WTC11 (cell line): Measurements from ENCODE around the gene CA5A. TPM values are rescaled to one million over a fixed set of nuclear protein-coding genes. Genes with fewer than 3 reads are reported as not detected.
"Not testable (repeated sequence)": the region's sequence is repeated elsewhere in the genome, so short reads cannot be mapped to it uniquely, and the experiment has no call there.

Experiments used
- ATAC-seq: fragments of 200-7000 bp; cut with Tn5 transposase; 2 replicates; pipeline ENCODE4 v1.10.0; 2021; ENCODE audit warnings: mild to moderate bottlenecking, moderate library complexity
- Bru-seq: library from RNA; stranded (reverse); fragments of 400-500 nt; gene quantifications from one replicate; lab custom pipeline; 2021; lab: Mats Ljungman, UMichigan
- CTCF ChIA-PET: fragments of 300-600 bp; sonication (Branson Sonifier 250); formaldehyde crosslinking; loops from one replicate; lab custom pipeline; 2021; ENCODE audit warnings: antibody characterized with exemption; lab: Charles Lee
- POLR2A ChIA-PET: fragments of 350-600 bp; sonication (Branson Sonifier 250); formaldehyde crosslinking; loops from one replicate; lab custom pipeline; 2021; ENCODE audit warnings: antibody characterized with exemption; lab: Charles Lee
- DNase-seq: peaks from one replicate; pipeline ENCODE4 v3.0.0; 2021; ENCODE audit warnings: low spot score
- H3K27ac Mint-ChIP-seq: 2 replicates; pipeline ENCODE4 v1.8.0; 2021; ENCODE audit warnings: mixed read lengths
- H3K27me3 Mint-ChIP-seq: 2 replicates; pipeline ENCODE4 v1.8.0; 2021; ENCODE audit warnings: low read depth, mild to moderate bottlenecking, moderate library complexity, mixed read lengths
- H3K36me3 Mint-ChIP-seq: 2 replicates; pipeline ENCODE4 v1.8.0; 2021; ENCODE audit warnings: mixed read lengths
- H3K4me1 Mint-ChIP-seq: 2 replicates; pipeline ENCODE4 v1.8.0; 2022; ENCODE audit warnings: mixed read lengths
- H3K4me3 Mint-ChIP-seq: 2 replicates; pipeline ENCODE4 v1.8.0; 2021; ENCODE audit warnings: mild to moderate bottlenecking, moderate library complexity, mixed read lengths
- H3K9me3 Mint-ChIP-seq: 2 replicates; pipeline ENCODE4 v1.8.0; 2021; ENCODE audit warnings: mixed read lengths
- ATF3 ChIP-seq: sonication (generic); formaldehyde crosslinking; conservative IDR thresholded peaks from 2 replicates; pipeline ENCODE4 v1.8.1; 2022; ENCODE audit warnings: mild to moderate bottlenecking, missing genetic modification reagents
- ESRRA ChIP-seq: sonication (generic); formaldehyde crosslinking; IDR thresholded peaks from 2 replicates; pipeline ENCODE4 v1.8.1; 2022; ENCODE audit warnings: mild to moderate bottlenecking, missing genetic modification reagents, borderline replicate concordance
- FOXP4 ChIP-seq: sonication (generic); formaldehyde crosslinking; IDR thresholded peaks from 2 replicates; pipeline ENCODE4 v1.8.0; 2022; ENCODE audit warnings: mild to moderate bottlenecking, missing genetic modification reagents
- IRF1 ChIP-seq: sonication (generic); formaldehyde crosslinking; IDR thresholded peaks from 2 replicates; pipeline ENCODE4 v1.8.0; 2023; ENCODE audit warnings: missing genetic modification reagents
- MXD4 ChIP-seq: fragments of 250-450 bp; sonication (Bioruptor Pico); IDR thresholded peaks from 2 replicates; pipeline ENCODE4 v1.8.0; 2021; ENCODE audit warnings: mild to moderate bottlenecking, moderate library complexity, borderline replicate concordance
- NFYB ChIP-seq: sonication (generic); formaldehyde crosslinking; conservative IDR thresholded peaks from 2 replicates; pipeline ENCODE4 v1.8.0; 2022; ENCODE audit warnings: low read depth, missing genetic modification reagents
- NR1H2 ChIP-seq: sonication (generic); formaldehyde crosslinking; IDR thresholded peaks from 2 replicates; pipeline ENCODE4 v1.9.0; 2021; ENCODE audit warnings: mild to moderate bottlenecking, moderate library complexity, missing genetic modification reagents
- OVOL2 ChIP-seq: fragments of 250-450 bp; sonication (Bioruptor Pico); IDR thresholded peaks from 2 replicates; pipeline ENCODE4 v1.9.0; 2021; ENCODE audit warnings: mild to moderate bottlenecking, borderline replicate concordance
- SMAD3 ChIP-seq: sonication (generic); formaldehyde crosslinking; IDR thresholded peaks from 2 replicates; pipeline ENCODE4 v1.8.0; 2022; ENCODE audit warnings: missing genetic modification reagents, mild to moderate bottlenecking, borderline replicate concordance
- SOX15 ChIP-seq: fragments of 250-450 bp; sonication (Bioruptor Pico); IDR thresholded peaks from 2 replicates; pipeline ENCODE4 v1.9.0; 2021; ENCODE audit warnings: mild to moderate bottlenecking
- STAT6 ChIP-seq: sonication (generic); formaldehyde crosslinking; conservative IDR thresholded peaks from 2 replicates; pipeline ENCODE4 v1.8.1; 2023; ENCODE audit warnings: mild to moderate bottlenecking, low read depth, missing genetic modification reagents, moderate library complexity
- USF2 ChIP-seq: sonication (generic); formaldehyde crosslinking; IDR thresholded peaks from 2 replicates; pipeline ENCODE4 v1.8.1; 2023; ENCODE audit warnings: mild to moderate bottlenecking, missing genetic modification reagents, moderate library complexity
- ZNF219 ChIP-seq: sonication (generic); formaldehyde crosslinking; IDR thresholded peaks from 2 replicates; pipeline ENCODE4 v1.8.0; 2023; ENCODE audit warnings: missing genetic modification reagents, mild to moderate bottlenecking, borderline replicate concordance
- long read RNA-seq, 3 experiments: library from RNA in 1 of 3; library from capped mRNA in 1 of 3; library from polyadenylated mRNA in 1 of 3; unstranded in 2 of 3; stranded (forward) in 1 of 3; transcript quantifications; one replicate each; pipeline ENCODE4 v2.0.0, GENCODE V29; 2021
- total RNA-seq: library from RNA; stranded (reverse); gene quantifications from 3 replicates; pipeline ENCODE4 v1.2.3, GENCODE V29; 2021
- TF ChIP-seq, protein P1 (sequence below): fragments of 250-450 bp; sonication (Bioruptor Pico); IDR thresholded peaks from 2 replicates; pipeline ENCODE4 v1.8.0; 2021; ENCODE audit warnings: mild to moderate bottlenecking
- TF ChIP-seq, protein P2 (sequence below): sonication (generic); formaldehyde crosslinking; IDR thresholded peaks from 2 replicates; pipeline ENCODE4 v1.8.0; 2022; ENCODE audit warnings: mild to moderate bottlenecking, missing genetic modification reagents
- TF ChIP-seq, protein P3 (sequence below): fragments of 250-450 bp; sonication (Bioruptor Pico); IDR thresholded peaks from 2 replicates; pipeline ENCODE4 v1.9.0; 2021; ENCODE audit warnings: mild to moderate bottlenecking
- TF ChIP-seq, protein P4 (sequence below): sonication (generic); formaldehyde crosslinking; IDR thresholded peaks from 2 replicates; pipeline ENCODE4 v1.8.1; 2023; ENCODE audit warnings: mild to moderate bottlenecking, missing genetic modification reagents

CA5A gene
- total RNA-seq (not detected in 3 replicates), Bru-seq, nascent RNA (percentile 1 among the genes with signal in this experiment)
- long read RNA-seq, experiment 1: 0 reads
- long read RNA-seq, experiment 2: 0 reads
- long read RNA-seq, experiment 3: 0 reads

- Mint-ChIP-seq H3K9me3 (peaks cover 9% of the 10 kb centered on the region), H3K36me3 (no peaks in the 10 kb centered on the region), H3K4me1 (no peaks in the 10 kb centered on the region), H3K4me3 (no peak within 1 kb of the TSS), H3K27ac (no peak within 1 kb of the TSS), H3K27me3 (no peaks in the 10 kb centered on the region)
- no peak for DNase-seq
- CTCF ChIA-PET: interaction anchor here (1.7 kb wide), 1 partner anchor 20 kb away, joined by 5 read pairs; no protein-coding TSS in a partner anchor
- POLR2A ChIA-PET: no interaction called here
- no peak for ATAC-seq
- TF ChIP-seq OVOL2 (CRISPR knock-in tag) (no peak), SMAD3 (no peak), STAT6 (no peak), FOXP4 (no peak)
Observed at GRCh38 chr16:87936375-87937230, at the start of gene CA5A. TSS of gene CA5A (minus strand) at chr16:87936529. CDS start at chr16:87936450, 79 bp downstream.

DNA sequence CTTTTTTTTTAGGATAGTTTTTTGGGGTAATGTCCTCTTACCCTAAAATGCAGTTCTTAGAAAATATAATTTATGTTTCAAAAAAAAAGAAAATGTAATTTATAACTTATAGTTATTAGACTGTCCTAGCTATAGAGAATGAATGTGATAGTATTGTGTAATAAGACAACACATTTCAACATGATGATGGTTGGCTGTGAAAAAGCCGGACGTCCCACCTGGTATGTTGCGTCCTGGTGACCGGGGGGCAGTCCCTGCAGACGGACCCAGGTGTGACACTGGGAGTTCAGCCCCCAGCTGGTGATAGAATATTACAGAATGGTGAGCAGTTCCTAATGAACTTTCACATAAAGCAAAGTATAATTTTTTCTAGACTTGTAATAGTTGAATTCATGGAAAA lies 49.2 kb upstream of the CA5A start:
- H3K4me3 Mint-ChIP-seq, CTCF ChIA-PET, DNase-seq, H3K9me3 Mint-ChIP-seq, POLR2A ChIA-PET, H3K27me3 Mint-ChIP-seq, H3K27ac Mint-ChIP-seq, ATAC-seq: not testable (repeated sequence)
- Mint-ChIP-seq H3K36me3 (peaks cover 34% of the 10 kb centered on the region), H3K4me1 (peaks cover 16% of the 10 kb centered on the region)

GRCh38 chr16:87984632-87985267 lies 48.4 kb upstream of the CA5A start:
- Mint-ChIP-seq H3K36me3 (peaks cover 31% of the 10 kb centered on the region), H3K9me3 (no peaks in the 10 kb centered on the region), H3K4me1 (peaks cover 16% of the 10 kb centered on the region), H3K4me3 (no peak overlapping the region), H3K27me3 (no peaks in the 10 kb centered on the region), H3K27ac (peak overlapping the region; percentile 5; the same call in 1 of the 2 replicates)
- TF ChIP-seq, protein P1, sequence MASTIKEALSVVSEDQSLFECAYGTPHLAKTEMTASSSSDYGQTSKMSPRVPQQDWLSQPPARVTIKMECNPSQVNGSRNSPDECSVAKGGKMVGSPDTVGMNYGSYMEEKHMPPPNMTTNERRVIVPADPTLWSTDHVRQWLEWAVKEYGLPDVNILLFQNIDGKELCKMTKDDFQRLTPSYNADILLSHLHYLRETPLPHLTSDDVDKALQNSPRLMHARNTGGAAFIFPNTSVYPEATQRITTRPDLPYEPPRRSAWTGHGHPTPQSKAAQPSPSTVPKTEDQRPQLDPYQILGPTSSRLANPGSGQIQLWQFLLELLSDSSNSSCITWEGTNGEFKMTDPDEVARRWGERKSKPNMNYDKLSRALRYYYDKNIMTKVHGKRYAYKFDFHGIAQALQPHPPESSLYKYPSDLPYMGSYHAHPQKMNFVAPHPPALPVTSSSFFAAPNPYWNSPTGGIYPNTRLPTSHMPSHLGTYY: no peak
- no peak for TF ChIP-seq IRF1 (CRISPR knock-in tag)
- TF ChIP-seq, protein P2, sequence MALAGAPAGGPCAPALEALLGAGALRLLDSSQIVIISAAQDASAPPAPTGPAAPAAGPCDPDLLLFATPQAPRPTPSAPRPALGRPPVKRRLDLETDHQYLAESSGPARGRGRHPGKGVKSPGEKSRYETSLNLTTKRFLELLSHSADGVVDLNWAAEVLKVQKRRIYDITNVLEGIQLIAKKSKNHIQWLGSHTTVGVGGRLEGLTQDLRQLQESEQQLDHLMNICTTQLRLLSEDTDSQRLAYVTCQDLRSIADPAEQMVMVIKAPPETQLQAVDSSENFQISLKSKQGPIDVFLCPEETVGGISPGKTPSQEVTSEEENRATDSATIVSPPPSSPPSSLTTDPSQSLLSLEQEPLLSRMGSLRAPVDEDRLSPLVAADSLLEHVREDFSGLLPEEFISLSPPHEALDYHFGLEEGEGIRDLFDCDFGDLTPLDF (CRISPR knock-in tag): no peak
- no peak for TF ChIP-seq NFYB (CRISPR knock-in tag)
- no peak for TF ChIP-seq ZNF219 (CRISPR knock-in tag)
- TF ChIP-seq SOX15 (CRISPR knock-in tag): no peak
- no peak for TF ChIP-seq ESRRA (CRISPR knock-in tag)
- TF ChIP-seq ATF3: no peak
- TF ChIP-seq, protein P3, sequence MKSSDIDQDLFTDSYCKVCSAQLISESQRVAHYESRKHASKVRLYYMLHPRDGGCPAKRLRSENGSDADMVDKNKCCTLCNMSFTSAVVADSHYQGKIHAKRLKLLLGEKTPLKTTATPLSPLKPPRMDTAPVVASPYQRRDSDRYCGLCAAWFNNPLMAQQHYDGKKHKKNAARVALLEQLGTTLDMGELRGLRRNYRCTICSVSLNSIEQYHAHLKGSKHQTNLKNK (CRISPR knock-in tag): no peak
- TF ChIP-seq, protein P4, sequence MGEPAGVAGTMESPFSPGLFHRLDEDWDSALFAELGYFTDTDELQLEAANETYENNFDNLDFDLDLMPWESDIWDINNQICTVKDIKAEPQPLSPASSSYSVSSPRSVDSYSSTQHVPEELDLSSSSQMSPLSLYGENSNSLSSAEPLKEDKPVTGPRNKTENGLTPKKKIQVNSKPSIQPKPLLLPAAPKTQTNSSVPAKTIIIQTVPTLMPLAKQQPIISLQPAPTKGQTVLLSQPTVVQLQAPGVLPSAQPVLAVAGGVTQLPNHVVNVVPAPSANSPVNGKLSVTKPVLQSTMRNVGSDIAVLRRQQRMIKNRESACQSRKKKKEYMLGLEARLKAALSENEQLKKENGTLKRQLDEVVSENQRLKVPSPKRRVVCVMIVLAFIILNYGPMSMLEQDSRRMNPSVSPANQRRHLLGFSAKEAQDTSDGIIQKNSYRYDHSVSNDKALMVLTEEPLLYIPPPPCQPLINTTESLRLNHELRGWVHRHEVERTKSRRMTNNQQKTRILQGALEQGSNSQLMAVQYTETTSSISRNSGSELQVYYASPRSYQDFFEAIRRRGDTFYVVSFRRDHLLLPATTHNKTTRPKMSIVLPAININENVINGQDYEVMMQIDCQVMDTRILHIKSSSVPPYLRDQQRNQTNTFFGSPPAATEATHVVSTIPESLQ: no peak
- TF ChIP-seq SMAD3: no peak
- TF ChIP-seq USF2 (CRISPR knock-in tag): no peak
- TF ChIP-seq NR1H2 (CRISPR knock-in tag): no peak
- TF ChIP-seq MXD4 (CRISPR knock-in tag): no peak
- POLR2A ChIA-PET: no interaction called here
- ATAC-seq: no peak
- DNase-seq: no peak
- CTCF ChIA-PET: no interaction called here
